Cerebellar cortex (tissue), 1 donor: ENCODE measurements around the gene ABCC6.

Experiments used
- DNase-seq: peaks from one replicate; pipeline ENCODE4 v3.0.0-alpha.2; 2015; ENCODE audit warnings: low spot score

The ABCC6 gene

DNA sequence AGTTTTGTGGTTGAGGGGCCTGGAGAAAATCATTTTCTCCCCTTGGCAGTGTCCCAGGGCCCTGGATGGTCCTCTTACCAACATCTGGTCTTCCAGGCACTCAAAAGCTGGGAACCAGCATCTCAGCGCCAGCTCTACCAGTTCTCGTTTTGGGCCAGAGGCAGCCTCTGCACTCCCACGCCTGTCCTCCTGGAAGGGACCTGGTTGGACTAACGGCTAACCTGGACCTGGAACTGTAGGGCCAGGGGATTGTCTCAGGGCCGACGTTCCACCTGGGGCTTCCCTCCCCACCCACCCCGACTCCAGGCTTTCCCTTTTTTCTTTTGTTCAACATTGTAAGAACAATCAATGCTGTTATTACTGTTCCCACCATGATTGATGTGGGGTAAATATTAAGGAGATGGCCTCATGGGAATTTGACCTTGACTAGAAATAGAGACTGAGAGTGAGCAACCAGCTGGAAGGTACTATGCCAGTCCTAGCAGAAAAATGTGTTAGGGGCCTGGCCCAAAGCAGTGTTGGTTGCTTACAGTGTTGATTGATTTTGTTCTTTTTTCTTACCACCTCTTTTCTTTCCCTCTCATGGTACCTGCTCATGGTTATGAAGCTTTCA, 81.4 kb downstream of the ABCC6 start:
- DNase-seq = no peak

DNA sequence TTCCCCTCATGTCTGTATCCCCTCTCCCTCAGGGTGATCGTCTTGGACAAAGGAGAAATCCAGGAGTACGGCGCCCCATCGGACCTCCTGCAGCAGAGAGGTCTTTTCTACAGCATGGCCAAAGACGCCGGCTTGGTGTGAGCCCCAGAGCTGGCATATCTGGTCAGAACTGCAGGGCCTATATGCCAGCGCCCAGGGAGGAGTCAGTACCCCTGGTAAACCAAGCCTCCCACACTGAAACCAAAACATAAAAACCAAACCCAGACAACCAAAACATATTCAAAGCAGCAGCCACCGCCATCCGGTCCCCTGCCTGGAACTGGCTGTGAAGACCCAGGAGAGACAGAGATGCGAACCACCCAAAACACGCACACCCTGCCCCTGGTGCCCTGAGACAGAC, 82.2 kb downstream of the ABCC6 start:
- no peak for DNase-seq

DNA sequence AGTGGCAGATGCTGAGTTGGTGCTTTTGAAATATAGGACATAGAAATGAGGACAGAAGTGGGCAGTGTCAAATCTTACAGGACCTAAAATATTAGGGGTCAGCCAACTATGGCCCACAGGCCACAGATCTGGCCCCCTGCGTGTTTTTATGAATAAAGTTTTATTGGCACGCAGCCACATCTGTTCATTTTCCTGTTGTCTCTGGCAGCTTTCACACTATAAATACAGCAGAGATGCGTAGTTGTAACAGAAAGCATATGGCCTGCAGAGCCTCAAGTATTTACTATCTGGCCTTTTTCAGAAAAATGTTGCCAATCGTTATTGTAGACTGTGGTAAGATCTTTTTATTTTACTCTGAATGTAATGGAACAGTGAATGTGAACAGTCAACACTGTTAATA, 82.8 kb downstream of the ABCC6 start:
- no peak for DNase-seq

DNA sequence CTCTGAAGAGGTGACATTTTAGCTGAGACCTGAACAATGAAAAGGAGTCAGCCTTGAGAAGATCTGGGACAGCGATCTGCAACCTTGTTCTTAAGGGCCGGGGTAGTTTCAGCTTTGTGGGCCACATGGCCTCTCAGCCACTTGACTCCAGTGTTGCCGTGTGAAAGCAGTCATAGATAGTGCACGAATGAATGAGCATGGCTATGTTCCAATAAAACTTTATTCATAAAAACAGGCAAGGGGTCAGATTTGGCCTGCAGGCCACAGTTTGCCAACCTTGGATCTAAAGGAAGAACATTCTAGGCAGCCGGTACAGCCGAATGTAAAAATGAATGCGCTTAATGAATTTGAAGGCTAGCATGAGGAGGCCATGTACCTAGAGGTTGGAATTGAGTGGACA, 83.5 kb downstream of the ABCC6 start:
- no peak for DNase-seq

DNA sequence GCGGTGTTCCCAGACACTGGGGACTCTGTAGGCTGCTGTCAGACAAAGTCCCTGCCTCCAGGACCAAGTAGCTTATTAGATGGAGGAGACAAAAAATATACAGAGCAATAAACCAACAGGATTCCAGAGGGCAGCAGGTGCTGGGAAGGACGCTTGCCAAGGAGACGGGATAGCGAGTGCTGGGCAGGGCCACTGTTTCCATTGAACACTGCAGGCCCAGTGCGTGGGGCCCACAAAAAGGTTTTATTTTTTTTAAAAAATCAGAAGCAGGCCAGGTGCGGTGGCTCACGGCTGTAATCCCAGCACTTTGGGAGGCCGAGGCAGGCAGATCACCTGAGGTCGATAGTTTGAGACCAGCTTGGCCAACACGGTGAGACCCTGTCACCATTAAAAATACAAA, 84.2 kb downstream of the ABCC6 start:
- no peak for DNase-seq

DNA sequence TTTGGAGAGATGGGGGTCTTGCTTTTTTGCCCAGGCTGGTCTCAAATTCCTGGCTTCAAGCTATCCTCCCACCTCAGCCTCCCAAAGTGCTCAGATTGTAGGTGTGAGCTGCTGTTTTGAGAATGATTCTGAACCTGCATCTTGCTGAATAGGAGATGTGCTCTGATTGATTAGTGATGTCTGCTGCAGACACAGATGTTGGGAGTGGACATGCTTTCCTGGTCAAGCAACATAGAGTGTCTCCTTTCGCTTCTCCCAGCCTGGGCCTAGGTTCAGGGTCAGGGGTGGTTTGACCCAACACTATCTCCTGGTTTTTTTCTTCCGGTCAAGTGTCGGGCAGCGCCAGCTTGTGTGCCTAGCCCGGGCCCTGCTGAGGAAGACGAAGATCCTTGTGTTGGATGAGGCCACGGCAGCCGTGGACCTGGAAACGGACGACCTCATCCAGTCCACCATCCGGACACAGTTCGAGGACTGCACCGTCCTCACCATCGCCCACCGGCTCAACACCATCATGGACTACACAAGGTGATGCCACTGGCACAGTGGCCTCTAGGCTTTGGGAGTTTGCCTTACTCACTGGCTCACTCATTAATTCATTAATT, 85.2 kb downstream of the ABCC6 start:
- DNase-seq = no peak

DNA sequence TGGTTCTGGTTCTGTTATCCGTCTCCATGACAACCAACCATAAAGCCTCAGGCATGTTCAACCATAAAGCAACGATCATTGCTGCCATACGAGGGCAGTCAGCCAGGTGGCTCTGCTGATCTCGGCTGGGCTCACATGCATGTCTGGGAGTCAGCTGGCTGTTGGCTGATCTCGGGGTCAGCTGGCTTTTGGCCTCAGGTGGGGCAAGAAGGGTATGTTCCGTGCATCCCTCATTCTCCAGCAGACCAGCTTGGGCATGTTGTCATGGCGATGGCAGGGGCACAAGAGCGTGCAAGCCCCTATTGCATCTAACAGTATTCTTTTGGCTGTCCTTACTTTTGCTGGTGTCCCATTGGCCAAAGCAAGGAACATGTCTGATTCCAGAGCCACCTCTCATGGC, 86.2 kb downstream of the ABCC6 start:
- no peak for DNase-seq

DNA sequence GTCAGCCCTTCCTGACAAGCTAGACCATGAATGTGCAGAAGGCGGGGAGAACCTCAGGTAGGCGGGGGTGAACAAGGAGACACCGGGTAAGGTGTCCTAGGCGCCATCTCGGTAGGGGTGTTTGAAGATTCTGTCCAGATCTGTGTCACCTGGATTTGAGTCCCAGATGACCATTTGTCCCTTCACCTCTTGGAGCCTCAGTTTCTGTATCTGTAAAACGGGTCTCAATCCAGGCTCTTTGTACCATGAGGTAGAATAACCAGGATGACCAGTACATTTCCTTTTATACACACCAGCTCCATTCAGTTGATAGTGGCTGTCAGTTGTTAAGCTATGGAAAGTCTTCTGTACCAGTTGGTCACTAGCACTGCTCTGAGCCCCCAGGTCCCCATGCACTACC, 86.7 kb downstream of the ABCC6 start:
- DNase-seq = no peak

DNA sequence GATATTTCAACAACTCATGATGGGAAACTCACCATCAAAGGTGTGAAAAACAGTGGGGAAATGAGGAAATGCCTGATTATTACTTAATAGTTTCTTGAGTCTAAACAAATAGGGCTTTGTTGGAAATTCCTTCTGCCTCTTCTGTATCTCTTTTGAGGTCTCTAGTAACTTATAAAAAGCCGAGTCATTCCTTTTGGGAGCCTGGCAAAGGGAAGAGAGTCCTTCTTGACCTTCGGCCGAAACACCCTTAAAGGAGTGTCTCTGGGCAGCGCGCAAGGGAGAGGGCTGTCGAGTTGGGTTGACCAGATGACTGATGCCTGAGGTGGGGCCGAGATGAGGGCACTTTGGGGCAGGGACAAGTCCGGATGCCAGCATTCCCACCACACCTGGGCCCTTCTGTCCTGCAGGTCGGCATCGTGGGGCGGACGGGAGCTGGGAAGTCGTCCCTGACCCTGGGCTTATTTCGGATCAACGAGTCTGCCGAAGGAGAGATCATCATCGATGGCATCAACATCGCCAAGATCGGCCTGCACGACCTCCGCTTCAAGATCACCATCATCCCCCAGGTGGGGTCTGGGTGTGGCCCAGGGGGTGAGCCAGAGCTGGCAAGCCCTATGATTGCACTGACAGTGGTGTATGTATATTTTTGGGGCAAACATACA, 89.2 kb downstream of the ABCC6 start:
- DNase-seq = no peak

DNA sequence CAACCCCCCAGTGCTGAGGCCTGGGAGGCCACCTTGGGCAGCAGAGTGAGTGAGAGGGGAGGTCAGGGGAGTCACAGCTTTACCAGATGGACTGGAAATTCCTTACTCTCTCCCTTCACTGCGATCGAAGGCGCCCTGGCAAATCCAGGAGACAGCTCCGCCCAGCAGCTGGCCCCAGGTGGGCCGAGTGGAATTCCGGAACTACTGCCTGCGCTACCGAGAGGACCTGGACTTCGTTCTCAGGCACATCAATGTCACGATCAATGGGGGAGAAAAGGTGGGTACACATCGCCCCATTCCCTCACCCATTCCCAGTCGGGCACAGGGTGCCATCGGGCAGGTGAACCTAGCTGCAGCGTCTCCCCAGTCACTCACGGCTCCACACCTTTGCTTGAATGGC, 91.6 kb downstream of the ABCC6 start:
- DNase-seq = no peak

DNA sequence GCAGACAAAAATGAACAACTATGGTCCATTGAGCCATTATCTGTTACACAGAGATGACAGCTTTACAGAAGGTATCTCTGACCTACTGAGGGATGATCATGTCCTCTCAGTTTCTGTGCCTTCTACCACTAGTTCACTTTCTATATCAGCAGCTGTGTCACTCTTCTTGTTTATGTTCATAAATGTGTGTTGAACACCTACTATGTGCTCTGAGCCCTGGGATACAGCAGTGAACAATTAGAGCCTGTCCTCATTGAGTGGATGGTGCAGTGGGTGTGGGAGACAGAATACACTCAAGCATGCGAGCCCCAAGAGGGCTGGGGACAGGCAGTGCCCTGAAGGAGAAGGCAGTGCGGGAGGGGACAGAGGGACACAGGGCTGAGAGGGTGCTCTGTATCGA, 92.1 kb downstream of the ABCC6 start:
- no peak for DNase-seq

DNA sequence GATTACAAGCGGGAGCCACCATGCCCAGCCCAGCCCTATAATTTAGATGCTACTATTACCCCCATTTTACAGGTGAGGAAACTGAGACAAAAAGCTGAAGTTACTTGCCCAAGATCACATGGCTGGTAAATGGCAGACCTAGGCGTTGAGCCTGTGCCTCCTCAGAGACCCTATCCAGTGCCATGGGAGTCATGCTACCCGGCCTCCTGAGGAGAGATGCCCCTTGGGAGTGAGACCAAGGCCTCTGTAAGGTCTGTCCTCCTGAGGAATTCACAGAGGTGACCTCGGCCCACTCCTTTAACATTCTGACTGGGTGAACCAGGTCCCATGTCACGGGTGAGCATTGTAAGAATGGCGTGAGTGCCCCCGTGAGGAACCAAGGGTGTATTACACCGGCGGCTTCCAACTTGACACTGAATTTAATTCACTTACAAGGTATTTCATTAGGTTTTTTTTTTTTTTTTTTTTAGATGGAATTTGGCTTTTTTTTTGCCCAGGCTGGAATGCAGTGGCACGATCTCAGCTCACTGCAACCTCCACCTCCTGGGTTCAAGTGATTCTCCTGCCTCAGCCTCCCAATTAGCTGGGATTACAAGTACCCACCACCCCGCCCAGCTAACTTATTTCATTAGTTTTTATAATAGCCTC, 95.7 kb downstream of the ABCC6 start:
- DNase-seq = peak; percentile 79

DNA sequence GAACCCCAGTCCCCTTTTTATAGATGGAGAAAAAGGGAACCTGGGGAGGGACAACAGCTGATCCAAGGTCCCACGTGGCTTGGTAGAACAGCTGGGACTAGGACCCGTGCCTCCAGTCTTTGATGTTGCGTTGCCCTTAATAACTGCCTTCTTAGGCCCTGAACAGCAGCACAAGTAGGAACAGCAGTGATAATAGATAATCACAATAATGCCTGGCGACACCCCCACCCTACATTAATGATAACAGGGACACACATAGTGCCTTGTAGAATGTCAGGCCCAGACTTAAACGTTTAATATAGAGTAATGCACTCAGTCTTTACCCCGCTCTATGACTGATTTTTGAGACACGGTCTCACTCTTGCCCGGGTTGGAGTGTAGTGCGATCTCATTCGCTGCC, 96.4 kb downstream of the ABCC6 start:
- DNase-seq = no peak

DNA sequence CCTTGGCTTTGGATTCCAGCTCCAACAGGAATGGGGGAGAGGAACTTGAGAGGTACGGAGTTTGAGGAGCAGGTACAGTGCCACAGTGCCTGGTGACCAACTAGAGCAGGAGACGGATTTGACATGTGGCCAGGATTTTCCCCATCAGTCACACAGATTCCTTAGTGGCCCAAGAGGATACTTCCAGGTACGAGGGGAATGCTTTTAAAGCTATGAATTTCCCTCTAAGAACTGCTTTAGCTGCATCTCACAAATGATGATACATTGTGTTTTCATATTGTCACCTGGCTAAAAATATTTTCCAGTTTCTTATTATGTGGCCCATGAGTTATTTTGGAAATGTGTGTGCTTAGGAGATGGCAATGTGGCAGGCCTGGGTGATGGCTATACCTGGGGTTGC, 98.3 kb downstream of the ABCC6 start:
- no peak for DNase-seq

DNA sequence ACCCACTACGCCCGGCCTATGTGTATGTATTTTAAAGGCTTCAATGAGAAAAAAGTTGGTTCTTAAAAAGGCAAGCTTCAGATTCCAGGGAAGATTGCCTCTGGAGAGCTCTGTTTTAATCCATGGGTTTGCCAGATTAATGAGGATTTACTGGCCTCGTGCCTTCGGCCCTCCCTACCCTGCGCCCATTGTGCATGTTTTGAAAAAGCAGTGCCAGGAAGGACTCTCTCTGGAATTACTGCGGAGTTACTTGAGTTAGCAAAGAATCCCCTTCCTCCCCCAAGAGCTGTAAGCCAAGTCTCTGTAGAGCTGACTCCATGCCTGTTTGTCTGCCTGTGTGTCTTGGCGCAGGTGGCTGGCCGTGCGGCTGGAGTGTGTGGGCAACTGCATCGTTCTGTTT, 98.9 kb downstream of the ABCC6 start:
- no peak for DNase-seq

DNA sequence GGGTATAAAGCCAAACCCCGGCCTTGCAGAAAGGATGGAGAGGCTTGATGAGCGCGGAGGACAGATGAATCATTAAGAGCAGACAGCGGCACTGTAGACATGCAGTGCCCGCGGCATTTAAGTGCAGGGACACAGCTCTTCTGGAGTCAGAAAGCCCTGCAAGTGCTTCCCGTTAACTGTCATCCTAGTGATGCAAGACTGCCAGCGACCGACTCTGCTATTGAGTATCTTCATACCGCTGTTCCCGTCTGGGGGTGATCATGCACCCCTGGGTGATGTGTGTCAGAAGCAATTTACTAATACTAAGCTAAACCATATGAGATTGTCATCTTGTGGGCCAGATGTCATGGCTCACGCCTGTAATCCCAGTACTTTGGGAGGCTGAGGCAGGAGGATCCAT, 101.0 kb downstream of the ABCC6 start:
- no peak for DNase-seq

DNA sequence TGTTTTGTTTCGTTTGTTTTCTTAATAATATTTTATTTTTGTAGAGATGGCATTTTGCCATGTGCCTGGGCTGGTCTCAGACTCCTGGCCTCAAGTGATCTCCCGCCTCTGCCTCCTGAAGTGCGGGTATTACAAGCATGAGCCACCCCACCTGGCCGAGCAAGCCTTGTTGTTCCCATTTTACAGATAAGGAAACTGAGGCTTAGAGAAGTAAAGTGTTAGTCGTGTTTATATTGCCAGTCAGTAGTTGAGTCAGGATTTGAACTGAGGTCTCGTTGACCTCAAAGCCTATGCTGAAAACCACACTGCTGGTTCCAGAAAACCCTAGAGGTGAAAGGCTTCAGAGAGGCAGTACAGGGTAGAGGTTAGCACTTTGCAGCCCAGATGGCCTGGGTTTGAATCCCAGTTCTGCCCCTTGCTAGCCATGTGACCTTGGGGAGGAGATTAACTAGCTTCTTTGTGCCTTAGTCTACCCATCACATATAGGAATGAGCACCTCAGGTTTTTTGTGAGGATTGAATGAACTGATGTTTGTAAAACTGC, 102.0 kb downstream of the ABCC6 start:
- DNase-seq = no peak

DNA sequence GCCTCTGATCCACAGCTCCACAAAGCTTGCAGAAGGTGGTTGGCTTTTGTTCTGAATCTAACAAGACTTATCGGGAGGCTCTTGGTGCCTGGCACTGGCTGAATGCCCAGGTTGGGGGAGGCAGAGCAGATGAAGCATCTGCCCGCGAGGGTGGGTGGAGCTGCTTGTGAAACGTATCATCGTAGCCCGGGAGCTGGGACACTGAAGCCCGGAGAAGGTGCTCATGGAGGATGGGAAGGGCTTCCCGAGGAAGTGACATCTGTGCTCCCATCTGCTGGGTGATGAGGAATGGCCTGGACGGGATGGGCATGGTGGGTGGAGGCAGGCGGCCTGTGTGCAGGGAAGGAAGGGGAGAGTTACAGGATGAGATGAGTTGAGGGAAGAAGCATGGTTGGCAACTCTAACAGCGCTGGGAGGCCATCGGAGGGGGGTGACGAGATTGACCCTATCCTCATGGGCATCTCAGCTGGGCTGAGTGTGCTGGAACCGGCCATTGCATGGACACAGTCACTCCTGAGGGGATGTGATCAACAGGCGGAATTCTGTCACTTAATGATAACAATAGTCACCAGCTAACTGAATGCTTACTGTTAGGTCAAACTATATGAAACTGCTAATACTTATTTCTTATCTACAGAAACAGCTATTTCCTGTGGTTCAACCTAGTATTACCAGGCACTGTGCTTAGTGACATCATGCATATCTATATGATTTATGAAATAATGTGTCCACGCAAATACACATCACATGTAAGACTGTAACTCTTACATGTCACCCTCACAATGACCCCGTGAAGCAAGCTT, 102.7 kb downstream of the ABCC6 start:
- DNase-seq = peak; percentile 77

DNA sequence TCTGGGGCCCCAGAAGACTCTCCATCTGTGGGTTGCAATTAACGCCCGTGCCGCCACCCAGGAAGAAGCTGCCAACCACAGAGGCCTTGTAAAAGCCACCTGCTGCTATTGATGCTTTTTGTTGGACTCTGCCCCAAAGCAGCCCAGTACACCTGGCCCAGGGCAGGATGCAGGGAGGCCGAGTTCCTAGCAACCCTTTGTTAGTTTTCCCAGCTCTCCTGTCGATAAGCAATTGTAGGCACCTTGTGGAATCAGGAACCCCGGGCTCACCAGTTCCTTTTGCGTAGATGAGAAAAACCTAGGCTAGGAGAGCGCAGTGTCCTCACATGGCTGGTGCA, 103.3 kb downstream of the ABCC6 start:
- no peak for DNase-seq

DNA sequence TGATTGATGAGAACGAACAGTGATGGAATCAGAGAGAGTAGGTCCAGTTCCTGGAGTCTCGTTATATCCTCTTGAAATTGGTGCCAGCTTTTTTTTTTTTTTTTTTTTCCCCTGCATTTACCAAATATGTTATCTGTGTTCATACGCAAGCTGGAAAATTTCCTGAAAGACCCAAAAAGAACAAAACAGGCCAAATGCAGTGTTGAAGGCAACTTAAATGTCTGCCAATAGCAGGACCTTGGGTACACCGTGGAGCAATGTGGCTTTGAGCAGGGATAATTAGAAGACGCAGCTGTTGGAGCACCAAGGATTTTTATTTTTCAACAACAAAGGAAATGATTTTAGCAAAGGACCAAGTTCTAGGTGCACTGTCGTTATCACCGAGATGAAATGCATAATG, 105.0 kb downstream of the ABCC6 start:
- no peak for DNase-seq

DNA sequence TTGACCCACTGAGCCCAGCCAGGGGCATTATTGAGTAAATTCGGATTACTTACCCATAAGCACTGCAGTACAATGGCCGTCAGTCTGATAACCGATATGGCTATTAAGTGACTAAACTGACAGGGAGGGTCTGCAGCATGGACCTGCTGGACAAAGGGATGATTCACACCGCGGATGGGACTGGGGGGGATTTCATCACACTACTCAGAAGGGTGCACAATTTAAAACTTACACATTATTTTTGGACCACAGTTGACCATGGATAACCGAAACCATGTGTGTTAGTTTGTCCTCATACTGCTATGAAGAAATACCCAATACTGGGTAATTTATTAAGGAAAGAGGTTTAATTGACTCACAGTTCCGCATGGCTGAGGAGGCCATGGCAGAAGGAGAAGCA, 106.5 kb downstream of the ABCC6 start:
- no peak for DNase-seq

DNA sequence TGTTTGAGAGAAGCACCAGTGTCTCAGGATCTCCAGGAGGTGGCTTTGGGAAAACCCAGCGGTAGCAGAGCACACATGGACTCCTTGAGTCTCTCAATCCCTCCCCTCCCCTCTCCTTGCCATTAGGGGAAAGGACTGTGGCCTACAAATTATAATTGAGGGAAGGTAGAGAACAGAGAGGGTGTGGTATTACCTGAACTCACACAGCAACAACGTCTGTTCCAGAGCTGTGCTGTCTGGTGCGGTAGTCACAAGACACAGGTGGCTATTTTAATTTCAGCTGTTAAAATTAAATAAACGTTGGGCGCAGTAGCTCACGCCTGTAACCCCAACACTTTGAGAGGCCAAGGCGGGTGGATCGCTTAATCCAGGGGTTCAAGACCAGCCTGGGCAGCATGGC, 110.2 kb downstream of the ABCC6 start:
- DNase-seq = no peak
